Measurements from ENCODE around the gene MAN1C1.

The MAN1C1 gene

DNA sequence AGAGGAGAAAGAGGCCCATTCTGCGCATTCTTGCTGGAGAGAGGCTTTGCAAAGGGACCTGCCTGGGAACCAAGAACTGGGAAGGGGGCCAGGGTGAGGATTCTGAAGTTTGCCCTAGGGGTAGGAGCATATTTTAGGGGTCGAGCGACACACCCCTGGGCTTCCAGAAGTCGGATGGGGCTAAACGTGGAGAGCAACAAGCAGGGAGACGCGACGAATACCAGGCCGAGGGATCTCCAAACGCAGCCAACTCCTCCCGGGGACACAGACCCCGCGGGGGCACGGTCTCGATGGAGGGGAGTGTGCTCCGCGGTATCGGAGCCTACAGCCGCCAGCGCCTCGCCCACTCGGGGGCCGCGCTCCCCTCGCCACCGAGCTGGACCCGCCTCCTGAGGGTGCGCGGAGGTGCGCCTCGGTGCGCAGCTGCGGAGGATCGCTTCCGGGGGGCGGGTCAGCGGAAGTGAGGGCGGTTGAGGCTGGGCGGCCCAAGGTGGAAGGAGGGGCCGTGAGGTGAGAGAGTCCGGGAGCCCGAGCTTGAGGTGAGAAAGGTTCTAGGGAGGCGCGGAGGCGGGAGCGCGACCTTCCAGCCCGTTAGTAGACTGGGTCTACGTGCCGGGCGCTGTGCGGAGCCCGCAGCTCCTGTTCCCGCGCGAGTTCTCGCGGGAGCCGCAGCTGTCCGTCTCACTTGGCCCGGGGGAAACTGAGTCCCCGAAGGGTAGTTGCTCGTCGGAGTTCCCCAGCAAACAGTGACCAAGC, 203.1 kb downstream of the MAN1C1 start, which contains the start of gene MTFR1L:
MTFR1L (plus strand) TSS at position 464 of the 756 bp plus-strand sequence. CDS start 3,151 bp downstream, outside the sequence.
- peak; percentile 90 for DNase-seq

DNA sequence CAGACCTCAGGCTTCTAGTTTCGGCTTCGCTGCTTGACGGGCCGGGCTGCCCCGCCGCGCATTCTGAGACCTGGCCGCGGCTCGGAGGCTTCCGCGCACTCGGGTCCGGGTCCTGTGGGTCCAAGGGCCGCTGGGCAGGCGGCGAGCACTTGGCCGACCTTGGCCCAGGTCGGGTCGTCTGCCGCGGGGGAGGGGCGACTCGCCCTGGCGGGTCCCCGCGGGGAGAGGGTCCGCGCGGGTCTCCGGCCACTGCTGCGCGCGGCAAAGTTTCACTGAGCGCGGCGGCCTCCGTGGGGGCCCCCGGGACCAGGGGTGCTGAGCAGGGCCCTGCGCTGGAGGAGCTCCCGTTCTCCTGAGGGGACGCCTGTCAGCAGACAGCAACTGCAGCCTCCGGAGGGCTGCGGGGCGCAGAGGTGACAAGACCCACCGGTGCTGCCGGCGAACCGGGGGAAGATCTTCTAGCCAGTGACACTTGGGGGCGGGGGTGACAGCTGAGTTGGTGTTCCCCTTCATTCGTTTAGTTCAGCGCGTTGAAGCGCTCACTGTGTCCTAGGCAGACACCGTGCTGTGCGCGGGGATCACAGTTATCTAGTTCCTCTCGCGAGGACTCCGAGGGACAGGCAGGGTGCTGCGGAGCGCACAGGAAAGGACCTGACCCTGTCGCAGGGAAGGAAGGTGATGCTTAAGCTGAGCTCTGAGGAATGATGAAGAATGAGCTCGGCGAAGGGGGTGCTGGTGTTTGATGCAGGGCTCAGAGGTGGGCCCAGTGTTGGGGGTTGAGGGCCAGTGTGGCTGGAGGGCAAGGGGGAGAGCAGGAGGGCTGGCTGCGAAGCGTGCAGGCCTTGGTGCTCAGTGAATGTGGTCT, 203.9 kb downstream of the MAN1C1 start:
- DNase-seq, result peak; percentile 44

- DNase-seq, result no peak
These were observed 204.5 kb downstream of the MAN1C1 start for GRCh38 chr1:25821112-25821476.

DNA sequence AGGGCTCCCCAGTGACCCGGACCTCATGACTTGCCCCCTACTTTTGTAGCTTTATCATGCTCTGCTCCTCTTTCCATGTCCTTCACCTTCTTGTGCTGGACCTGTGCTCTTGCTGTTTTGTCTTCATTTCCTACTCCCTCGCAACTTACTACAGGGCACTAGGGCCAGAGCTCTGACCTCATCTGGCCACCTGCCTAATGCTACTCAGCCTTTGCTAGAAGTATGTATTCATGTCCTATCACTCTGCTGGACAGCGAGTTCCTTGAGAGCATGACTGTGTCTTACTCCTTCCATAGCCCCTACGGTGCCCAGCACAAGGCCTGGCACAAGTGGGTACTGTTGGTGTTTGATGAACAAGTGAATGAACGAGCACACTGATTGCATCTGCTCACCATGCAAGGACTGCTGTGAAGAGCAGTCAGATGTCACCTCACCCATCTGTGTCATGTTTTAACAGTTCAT, 205.1 kb downstream of the MAN1C1 start:
- DNase-seq, result no peak

GRCh38 chr1:25825605-25826004, 209.0 kb downstream of the MAN1C1 start:
- DNase-seq, result no peak

- no peak for DNase-seq
These were observed 210.0 kb downstream of the MAN1C1 start for GRCh38 chr1:25826571-25826970.

DNA sequence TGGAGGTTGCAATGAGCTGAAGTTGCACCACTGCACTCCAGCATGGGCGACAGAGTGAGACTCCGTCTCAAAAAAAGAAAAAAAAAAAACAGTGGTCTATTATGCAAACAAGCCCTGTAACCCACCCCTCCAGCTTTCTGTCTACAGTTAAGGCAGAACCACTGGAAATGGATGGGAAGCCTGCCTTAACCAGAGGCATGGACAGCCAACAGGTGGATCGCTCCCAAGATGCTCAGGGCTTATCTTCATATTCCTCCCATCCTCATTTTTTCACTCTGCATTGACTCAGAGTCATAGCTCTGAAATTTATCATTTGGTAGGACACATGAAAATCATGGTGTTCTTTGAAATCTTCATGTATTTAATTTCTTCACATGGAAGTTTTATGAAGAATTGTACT, 211.9 kb downstream of the MAN1C1 start:
- no peak for DNase-seq

DNA sequence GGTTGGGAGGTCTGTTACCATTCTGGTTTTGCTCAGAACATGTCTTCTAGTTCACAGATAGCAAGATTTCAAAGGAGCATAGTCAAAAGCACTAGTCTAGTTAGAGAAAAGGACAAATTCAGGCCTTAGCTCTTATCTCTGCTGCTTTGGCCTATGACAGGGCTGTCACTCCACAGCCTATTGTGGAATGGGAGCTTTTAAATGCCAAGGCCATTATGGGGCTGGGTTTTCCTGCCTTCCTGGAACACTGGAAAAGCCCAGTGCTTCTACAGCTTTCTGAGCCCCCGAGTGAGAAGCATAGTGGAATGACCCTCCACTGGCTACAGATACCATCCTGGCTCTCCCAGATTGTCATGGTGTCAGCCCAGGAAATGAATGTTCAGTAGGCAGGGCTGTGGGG, 212.5 kb downstream of the MAN1C1 start:
- no peak for DNase-seq

- no peak for DNase-seq
These were observed 215.1 kb downstream of the MAN1C1 start for GRCh38 chr1:25831569-25832196.

GRCh38 chr1:25832336-25833037, 215.9 kb downstream of the MAN1C1 start:
- no peak for DNase-seq

GRCh38 chr1:25833158-25833557, 216.6 kb downstream of the MAN1C1 start:
- no peak for DNase-seq

Data from activated gamma-delta T cell (primary cell).